GM21529 (cell line): Measurements from ENCODE around the gene RP9.

Source experiments
- ATAC-seq: cut with Tn5 transposase; IDR thresholded peaks from one replicate; pipeline ENCODE4 v1.9.1; 2021; ENCODE audit not compliant: unreplicated experiment

RP9 gene

DNA sequence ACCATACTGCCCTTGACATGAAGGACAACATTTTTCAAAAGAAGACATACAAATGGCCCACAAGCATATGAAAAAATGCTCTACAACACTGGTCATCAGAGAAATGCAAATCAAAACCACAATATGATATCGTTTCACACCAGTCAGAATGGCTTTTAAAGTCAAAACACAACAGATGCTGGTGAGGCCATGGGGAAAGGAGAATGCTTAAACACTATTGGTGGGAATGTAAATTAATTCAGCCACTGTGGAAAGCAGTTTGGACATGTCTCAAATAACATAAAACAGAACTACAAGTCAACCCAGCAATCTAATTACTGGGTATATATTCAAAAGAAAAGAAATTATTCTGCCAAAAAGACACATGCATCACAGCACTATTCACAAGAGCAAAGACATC lies 42.4 kb downstream of the RP9 start:
- no peak for ATAC-seq

DNA sequence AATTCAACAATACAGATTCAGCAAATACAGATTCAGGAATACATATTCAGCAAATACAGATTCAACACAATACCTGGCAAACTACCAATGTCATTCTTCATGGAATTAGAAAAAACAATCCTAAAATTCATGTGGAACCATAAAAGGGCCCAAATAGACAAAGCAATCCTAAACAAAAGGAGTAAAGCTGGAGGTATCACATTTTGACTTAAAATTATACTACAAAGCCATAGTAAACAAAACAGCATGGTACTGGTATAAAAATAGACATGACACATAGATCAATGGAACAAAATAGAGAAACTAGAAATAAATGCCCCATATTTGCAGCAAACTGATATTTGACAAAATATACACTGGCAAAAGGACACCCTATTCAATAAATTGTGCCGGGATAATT lies 43.2 kb downstream of the RP9 start:
- no peak for ATAC-seq

DNA sequence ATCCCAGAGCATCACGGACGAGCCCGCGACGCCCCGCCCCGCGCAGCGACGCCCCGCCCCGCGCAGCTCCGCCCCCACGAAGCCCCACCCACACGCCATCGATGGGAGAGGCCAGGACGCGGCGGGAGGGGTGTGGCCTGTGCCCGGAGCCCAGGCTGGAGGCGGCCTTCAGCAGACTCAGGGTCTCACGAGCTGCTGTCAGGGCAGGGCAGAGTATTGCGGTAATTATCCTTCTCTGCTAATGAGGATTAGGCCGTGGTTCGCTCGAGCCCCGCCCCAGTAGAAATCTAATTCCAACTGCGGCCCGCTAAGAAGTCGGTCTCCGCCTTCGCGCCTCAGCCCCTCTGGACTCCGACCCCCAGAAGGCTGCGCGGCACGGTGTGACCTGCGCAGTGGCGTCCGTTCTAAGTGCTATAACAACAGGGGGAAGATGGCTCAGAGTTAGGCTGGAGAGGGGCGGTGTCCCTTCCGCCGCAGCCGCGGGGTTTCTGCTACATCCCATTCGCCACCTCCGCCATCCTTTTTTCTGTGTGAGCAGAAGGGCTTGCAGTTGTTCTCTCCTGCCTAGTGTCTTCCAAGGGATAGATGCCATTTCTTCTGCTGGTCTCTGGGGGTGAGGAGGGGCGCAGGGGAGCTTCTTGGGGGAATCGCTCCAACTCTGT lies 46.3 kb downstream of the RP9 start:
- peak; percentile 94 for ATAC-seq

DNA sequence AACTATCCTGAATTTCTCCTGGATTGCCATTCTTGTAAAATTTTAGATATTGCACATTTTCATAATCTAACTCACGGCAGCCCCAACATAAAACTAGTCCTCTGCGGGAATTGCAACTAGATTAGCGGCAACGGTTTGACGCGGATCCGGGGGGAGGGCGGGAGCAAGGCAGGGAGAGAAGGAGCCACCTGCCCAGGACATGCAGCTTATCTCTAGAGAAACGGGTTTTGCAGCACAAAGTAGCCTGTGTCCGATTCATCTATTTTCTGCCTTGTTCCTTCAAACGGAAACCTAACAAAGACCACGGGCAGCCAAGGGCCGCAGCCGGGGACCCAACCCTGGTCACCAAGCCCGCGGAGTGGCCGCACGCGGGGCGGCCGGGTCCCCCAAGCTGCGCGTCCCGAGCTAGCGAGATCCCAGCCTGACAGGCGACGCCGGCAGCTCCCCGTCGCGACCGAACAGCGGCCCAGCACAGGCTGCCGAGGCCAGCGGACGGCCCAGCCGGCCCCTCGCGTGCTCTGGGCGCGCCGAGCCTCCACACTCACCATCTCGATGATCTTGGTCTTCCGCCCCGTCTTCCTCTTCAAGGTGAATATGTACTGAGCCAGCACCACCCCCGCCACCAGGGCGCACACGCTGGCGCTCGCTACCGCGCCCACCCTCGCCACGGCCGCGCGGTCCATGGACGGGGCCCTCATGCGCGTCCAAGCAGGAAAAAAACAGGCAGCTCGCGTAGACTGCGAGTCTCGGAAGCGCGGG lies 47.0 kb downstream of the RP9 start, which contains the start of gene NT5C3A:
TSS of gene NT5C3A (minus strand) at position 754 of the 759 bp plus-strand sequence. CDS start at position 683, 71 bp downstream.
- peak; percentile 13 for ATAC-seq

DNA sequence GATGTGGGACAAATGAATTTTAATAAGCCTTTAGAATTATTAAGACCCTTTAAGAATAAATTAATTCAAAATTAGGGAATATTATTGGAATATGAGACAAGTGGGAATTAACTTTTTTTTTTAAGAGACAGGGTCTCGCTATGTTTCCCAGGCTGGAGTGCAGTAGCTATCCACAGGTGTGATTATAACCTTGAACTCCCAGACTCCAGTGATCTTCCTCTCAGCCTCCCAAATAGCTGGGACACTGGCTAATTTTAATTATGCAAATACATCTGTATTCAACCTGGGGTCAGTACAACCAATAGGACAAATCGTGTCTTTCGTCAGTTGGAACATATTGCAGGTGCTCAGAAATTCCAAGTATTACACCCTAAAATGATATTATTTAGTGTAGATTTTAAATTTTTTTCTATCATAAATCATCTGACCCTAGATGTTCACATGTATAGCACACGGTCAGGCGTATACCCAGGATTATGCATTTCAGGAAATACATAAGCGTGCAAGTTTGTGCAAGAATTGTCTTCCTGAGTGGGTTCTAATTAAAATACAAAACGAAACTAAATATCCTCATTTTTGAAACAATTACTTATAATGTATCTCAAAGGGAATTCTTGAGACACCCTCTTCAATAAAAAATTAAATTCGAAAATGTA lies 47.8 kb downstream of the RP9 start:
- no peak for ATAC-seq

DNA sequence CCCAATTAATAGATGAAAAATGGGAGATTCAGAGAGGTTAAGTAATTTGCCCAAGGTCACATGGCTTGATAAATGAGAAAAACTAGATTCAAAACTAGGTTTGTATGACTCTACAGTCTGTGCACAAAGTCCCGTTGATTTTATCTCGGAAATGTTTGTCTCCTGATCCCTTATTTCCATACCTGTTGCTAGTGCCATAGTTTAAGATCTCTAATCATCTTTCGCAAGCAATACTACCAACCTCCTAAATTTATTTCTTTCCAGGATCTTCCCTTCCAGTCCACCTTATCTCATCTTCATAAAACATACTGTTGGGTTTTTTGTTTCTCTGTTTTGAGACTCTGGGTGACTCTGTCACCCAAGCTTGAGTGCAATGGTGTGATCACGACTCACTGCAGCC lies 49.6 kb downstream of the RP9 start:
- no peak for ATAC-seq

DNA sequence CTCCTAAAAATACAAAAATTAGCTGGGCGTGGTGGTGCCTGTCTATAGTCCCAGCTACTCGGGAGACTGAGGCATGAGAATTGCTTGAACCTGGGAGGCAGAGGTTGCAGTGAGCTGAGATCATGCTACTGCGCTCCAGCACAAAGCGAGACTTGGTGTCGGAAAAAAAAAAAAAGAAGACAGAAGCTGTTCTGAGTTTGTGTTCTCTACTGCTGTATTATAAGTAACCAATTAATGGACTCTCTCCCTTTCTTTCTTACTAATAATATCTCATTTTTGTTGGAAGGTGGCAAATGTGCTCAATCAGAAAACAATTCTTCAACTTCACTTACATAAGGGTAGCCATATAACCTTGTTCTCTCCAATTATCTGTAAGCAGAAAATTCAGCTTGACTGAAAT lies 54.0 kb downstream of the RP9 start:
- ATAC-seq: no peak

DNA sequence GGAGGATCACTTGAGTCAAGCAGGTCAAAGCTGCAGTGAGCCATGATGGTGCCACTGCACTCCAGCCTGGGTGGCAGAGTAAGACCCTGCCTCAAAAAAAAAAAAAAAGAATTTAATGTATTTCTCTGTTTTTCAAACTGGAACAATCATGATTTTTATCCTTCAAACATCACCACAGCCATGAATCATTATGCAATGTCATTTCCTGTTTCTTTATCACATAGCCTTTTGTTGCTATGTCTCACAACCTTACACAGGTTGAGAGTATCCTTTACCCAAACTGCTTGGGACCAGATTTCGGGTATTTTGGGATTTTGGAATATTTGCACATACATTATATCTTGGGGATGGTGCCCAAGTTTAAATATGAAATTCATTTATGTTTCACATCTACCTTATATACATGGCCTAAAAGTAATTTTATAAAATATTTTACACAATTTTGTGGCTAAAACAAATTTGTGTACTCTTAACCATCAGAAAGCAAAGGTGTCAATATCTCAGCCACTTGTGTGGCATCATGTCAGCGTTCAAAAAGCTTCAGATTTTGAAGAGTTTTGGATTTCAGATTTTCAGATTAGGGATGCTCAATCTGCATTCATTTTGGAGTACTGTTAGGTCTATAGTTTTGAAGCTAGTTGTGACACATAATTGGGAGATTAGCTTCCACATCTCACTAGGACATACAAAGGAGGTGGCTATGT lies 54.8 kb downstream of the RP9 start:
- no peak for ATAC-seq

DNA sequence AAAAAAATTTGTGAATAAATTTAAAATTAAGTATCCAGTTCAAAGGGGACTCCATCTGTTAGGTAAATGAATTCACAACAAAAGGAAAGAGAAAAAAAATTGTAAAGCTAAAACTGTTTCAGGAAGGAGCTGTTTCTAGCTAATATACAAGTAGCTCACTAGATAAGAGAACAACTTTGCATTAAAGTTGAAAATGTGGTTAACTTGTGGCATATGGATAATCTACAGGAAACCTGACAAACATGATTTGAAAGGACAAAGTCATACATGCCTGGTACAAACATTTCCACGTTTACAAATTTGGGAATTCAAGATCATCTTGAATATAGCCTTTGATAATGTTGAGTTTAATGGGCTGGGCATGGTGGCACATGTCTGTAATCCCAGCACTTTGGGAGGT lies 55.5 kb downstream of the RP9 start:
- ATAC-seq: no peak

DNA sequence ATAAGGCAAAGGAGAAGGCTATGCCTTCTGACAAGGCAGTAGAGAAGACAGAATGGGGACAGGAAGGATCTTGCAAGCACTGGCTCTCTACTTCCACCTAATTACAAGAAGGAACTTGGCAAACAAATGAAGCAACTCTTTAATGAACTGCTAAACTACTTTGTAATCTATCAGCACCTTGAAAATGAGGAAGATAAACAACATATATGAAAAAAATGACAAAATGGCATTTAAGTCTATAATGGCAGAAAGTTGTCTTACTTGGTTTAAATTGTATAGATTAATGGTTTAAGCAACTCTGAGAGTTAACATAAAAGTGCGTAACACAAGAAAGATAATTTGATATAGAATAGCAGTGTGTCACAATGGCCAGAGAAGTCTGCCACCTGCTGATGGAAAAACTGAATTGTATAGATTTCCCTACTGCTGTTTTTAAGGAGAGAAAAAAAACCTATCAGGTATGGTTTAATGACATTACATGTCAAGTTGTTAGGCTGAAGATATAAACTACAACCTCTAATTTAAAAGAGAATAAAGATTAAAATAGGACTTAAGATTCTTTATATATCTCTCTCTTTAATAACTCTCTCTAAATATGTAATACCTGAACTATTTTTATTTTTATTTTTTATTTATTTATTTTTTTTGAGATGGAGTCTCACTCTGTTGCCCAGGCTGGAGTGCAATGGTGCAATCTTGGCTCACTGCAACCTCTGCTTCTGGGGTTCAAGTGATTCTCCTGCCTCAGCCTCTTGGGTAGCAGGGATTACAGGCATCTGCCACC lies 58.5 kb downstream of the RP9 start:
- ATAC-seq: peak; percentile 59

DNA sequence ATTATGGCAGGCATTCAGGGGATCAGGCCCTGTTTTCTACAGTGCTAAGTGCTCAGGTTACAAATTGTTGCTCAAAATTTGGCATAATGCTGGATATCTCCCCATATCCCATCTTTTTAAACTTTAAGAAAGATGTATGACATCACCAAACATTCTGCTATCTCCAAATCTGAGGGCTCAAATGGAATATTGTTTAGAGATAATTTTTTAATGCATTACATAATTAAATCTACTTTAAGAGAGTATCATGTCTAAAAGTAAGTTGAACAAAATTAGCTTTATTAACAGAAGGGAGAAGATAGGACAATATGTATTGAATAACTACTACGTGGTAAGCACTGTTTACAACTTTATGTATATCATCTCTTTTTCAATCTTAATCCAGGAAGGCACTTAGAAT lies 60.5 kb downstream of the RP9 start:
- ATAC-seq: no peak

DNA sequence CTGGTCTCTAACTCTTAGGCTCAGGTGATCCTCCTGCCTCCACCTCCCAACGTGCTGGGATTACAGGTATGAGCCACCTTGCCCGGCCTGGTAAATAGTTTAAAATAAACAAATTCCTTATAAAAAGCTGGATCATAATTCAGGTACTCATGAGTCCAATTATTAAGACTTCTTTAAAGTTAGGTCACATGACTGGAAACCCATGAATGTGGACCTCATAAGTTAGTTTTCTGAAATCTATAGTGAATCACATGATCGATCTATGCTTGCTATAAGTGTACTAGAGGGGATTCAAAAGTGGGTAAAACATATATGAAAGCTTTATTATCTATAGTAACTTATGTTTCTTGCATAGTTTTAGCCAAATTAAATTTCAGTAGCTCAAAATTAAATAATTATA lies 60.9 kb downstream of the RP9 start:
- no peak for ATAC-seq

DNA sequence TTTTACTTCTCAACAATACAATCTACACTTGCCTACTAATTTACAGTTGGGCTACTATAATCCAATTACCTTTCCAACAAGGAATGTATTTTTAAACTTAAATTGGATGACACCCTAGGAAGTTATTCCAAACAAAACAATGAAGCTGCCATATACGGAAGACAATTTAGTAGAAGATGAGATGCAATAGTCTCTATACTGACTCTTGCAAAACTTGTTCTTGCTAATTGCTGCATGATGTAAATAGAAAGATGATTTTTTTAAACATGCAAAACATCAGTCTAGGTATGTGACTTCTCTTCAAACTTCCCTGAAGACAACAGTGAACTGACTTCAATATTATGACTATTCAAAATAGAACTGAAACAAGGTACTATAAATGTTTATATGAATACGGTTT lies 64.2 kb downstream of the RP9 start:
- peak; percentile 33 for ATAC-seq
